Breast epithelium (tissue), 4 donors: ENCODE results near the gene MAP4. TPM values are rescaled to one million over a fixed set of nuclear protein-coding genes. Genes with fewer than 3 reads are reported as not detected.

Experiments used
- DNase-seq, 2 donors: peaks; one replicate each; pipeline ENCODE4 v3.0.0-alpha.2; 2019; ENCODE audit warnings: low spot score in 2 of 2
- H3K27ac ChIP-seq, 2 donors: fragments of 200-600 bp; sonication (generic) in 1 of 2; one replicate each; pipeline ENCODE4 v1.5.1; 2016 to 2019; ENCODE audit warnings: mild to moderate bottlenecking in 1 of 2
- H3K27me3 ChIP-seq, 2 donors: fragments of 200-600 bp; sonication (generic) in 1 of 2; one replicate each; pipeline versions ENCODE4 v1.5.1 to v1.6.0; 2017 to 2019; ENCODE audit warnings: control low read depth in 1 of 2, mild to moderate bottlenecking in 1 of 2
- H3K36me3 ChIP-seq: fragments of 200-600 bp; one replicate; pipeline ENCODE4 v1.5.1; 2019
- H3K4me1 ChIP-seq, 2 donors: fragments of 200-600 bp; sonication (generic); one replicate each; pipeline ENCODE4 v1.5.1; 2016 to 2019; ENCODE audit warnings: control low read depth in 1 of 2
- H3K4me3 ChIP-seq, 3 donors: fragments of 200-600 bp; sonication (generic); 1 replicate in 2 of 3; 2 replicates in 1 of 3; pipeline ENCODE4 v1.5.1; 2016 to 2019; ENCODE audit warnings: mild to moderate bottlenecking in 3 of 3, moderate library complexity in 2 of 3
- H3K9me3 ChIP-seq, 2 donors: fragments of 200-600 bp; sonication (generic) in 1 of 2; one replicate each; pipeline ENCODE4 v1.5.1; 2016 to 2019; ENCODE audit warnings: control low read depth in 1 of 2
- CTCF ChIP-seq, 3 donors: fragments of 450-650 bp; IDR thresholded peaks; one replicate each; pipeline ENCODE4 v1.5.1; 2016 to 2017; ENCODE audit warnings: antibody characterized with exemption in 3 of 3, mild to moderate bottlenecking in 3 of 3, moderate library complexity in 3 of 3
- POLR2A ChIP-seq: fragments of 450-650 bp; IDR thresholded peaks from one replicate; pipeline ENCODE4 v1.6.1; 2016; ENCODE audit warnings: antibody characterized with exemption, mild to moderate bottlenecking, moderate library complexity
- POLR2AphosphoS5 ChIP-seq, 3 donors: sonication (generic); formaldehyde crosslinking; IDR thresholded peaks; one replicate each; pipeline ENCODE4 v1.6.1; 2017; ENCODE audit warnings: antibody characterized with exemption in 3 of 3
- intact Hi-C: fragments of 100-400 bp; cut with DNase I; formaldehyde crosslinking; loops from one replicate; pipeline ENCODE4 v1.15.1; 2023; ENCODE audit warnings: low total_unique reads
- total RNA-seq, 3 donors: library from RNA; depleted of rRNA; stranded (reverse); fragments of >200 nt; gene quantifications; one replicate each; pipeline ENCODE4 v1.1.0, GENCODE V29; 2016

Gene MAP4
- total RNA-seq, 3 donors from 2014 or later, result 72.0 to 167 (median 99.0) TPM

- no peak overlapping the region for H3K4me3 ChIP-seq
- no peak overlapping the region for H3K27ac ChIP-seq
- H3K27me3 ChIP-seq, result no peaks in the 10 kb centered on the region
- no peaks in the 10 kb centered on the region for H3K36me3 ChIP-seq
- TF ChIP-seq POLR2AphosphoS5 (IDR thresholded peaks at IDR 0.05), result no peak
- no peak for TF ChIP-seq POLR2A
- no peak for TF ChIP-seq CTCF (IDR thresholded peaks at IDR 0.05)
- no peaks in the 10 kb centered on the region for H3K9me3 ChIP-seq
- H3K4me1 ChIP-seq, result no peaks in the 10 kb centered on the region
- no peak for DNase-seq
- intact Hi-C loops, result no loop called here
Observed at GRCh38 chr3:47871389-47871788, 144.8 kb downstream of the MAP4 start.

- DNase-seq, result no peak
Observed at GRCh38 chr3:47870702-47871260, 145.4 kb downstream of the MAP4 start.

GRCh38 chr3:47870156-47870555 lies 146.1 kb downstream of the MAP4 start:
- intact Hi-C loops, result no loop called here

More at GRCh38 chr3:47870702-47871260, 145.4 kb downstream of the MAP4 start:
- Histone ChIP-seq H3K27me3 (no peaks in the 10 kb centered on the region), H3K27ac (no peak overlapping the region), H3K4me1 (no peaks in the 10 kb centered on the region), H3K4me3 (no peak overlapping the region), H3K36me3 (no peaks in the 10 kb centered on the region), H3K9me3 (no peaks in the 10 kb centered on the region)
- intact Hi-C loops, result no loop called here
- no peak for TF ChIP-seq POLR2A
- TF ChIP-seq CTCF (IDR thresholded peaks at IDR 0.05), result no peak
- no peak for TF ChIP-seq POLR2AphosphoS5 (IDR thresholded peaks at IDR 0.05)

GRCh38 chr3:47868306-47868705 lies 147.9 kb downstream of the MAP4 start:
- TF ChIP-seq POLR2A (no peak), POLR2AphosphoS5 (IDR thresholded peaks at IDR 0.05) (no peak), CTCF (IDR thresholded peaks at IDR 0.05) (no peak)
- H3K27me3 ChIP-seq, result no peaks in the 10 kb centered on the region
- H3K27ac ChIP-seq, result no peak overlapping the region
- no peak overlapping the region for H3K4me3 ChIP-seq
- intact Hi-C loops, result no loop called here
- no peaks in the 10 kb centered on the region for H3K4me1 ChIP-seq
- no peak for DNase-seq
- H3K36me3 ChIP-seq, result no peaks in the 10 kb centered on the region
- H3K9me3 ChIP-seq, result no peaks in the 10 kb centered on the region

More at GRCh38 chr3:47870156-47870555, 146.1 kb downstream of the MAP4 start:
- Histone ChIP-seq H3K9me3 (no peaks in the 10 kb centered on the region), H3K36me3 (no peaks in the 10 kb centered on the region), H3K27me3 (no peaks in the 10 kb centered on the region), H3K4me1 (no peaks in the 10 kb centered on the region), H3K4me3 (no peak overlapping the region), H3K27ac (no peak overlapping the region)
- DNase-seq, result no peak
- TF ChIP-seq POLR2A (no peak), POLR2AphosphoS5 (IDR thresholded peaks at IDR 0.05) (no peak)

- no peak for TF ChIP-seq POLR2A
- no peak for TF ChIP-seq POLR2AphosphoS5 (IDR thresholded peaks at IDR 0.05)
- no peak for TF ChIP-seq CTCF (IDR thresholded peaks at IDR 0.05)
- Histone ChIP-seq H3K4me3 (no peak overlapping the region), H3K9me3 (no peaks in the 10 kb centered on the region), H3K27ac (no peak overlapping the region), H3K36me3 (no peaks in the 10 kb centered on the region), H3K4me1 (no peaks in the 10 kb centered on the region), H3K27me3 (no peaks in the 10 kb centered on the region)
- no peak for DNase-seq
- intact Hi-C loops, result no loop called here
Observed at GRCh38 chr3:47867451-47868044, 148.7 kb downstream of the MAP4 start.
